Activated CD8-positive, alpha-beta T cell treated with anti-CD3 and anti-CD28 coated beads for 36 hours (primary cell): Measurements from ENCODE around the gene ITGA4. TPM values are rescaled to one million over a fixed set of nuclear protein-coding genes. Genes with fewer than 3 reads are reported as not detected.
A peak's percentile ranks its signal among the peaks of the same experiment; 100 is the strongest.

ENCODE experiments used
- ATAC-seq: fragments of 200-7000 bp; cut with Tn5 transposase; one replicate; pipeline ENCODE4 v1.10.0; 2021; ENCODE audit warnings: mild to moderate bottlenecking, moderate library complexity
- CTCF ChIA-PET: fragments of 350-600 bp; sonication (Branson Sonifier 250); formaldehyde crosslinking; loops from one replicate; lab custom pipeline; 2021; ENCODE audit warnings: antibody characterized with exemption; lab: Charles Lee
- POLR2A ChIA-PET: fragments of 350-600 bp; sonication (Branson Sonifier 250); formaldehyde crosslinking; loops from one replicate; lab custom pipeline; 2021; ENCODE audit warnings: antibody characterized with exemption; lab: Charles Lee
- DNase-seq: peaks from one replicate; pipeline ENCODE4 v3.0.0-alpha.2; 2020
- H3K27ac Mint-ChIP-seq: one replicate; pipeline ENCODE4 v1.8.0; 2021; ENCODE audit warnings: mild to moderate bottlenecking, mixed read lengths
- H3K27me3 Mint-ChIP-seq: one replicate; pipeline ENCODE4 v1.8.0; 2021; ENCODE audit warnings: mixed read lengths
- H3K36me3 Mint-ChIP-seq: one replicate; pipeline ENCODE4 v1.8.0; 2021; ENCODE audit warnings: low read depth, mixed read lengths
- H3K4me1 Mint-ChIP-seq: one replicate; pipeline ENCODE4 v1.8.0; 2021; ENCODE audit warnings: low read depth, mixed read lengths
- H3K4me3 Mint-ChIP-seq: one replicate; pipeline ENCODE4 v1.8.0; 2021; ENCODE audit warnings: mild to moderate bottlenecking, moderate library complexity, mixed read lengths
- H3K9me3 Mint-ChIP-seq: one replicate; pipeline ENCODE4 v1.8.0; 2021; ENCODE audit warnings: mixed read lengths
- intact Hi-C: fragments of 100-400 bp; cut with micrococcal nuclease; formaldehyde crosslinking; loops from one replicate; pipeline ENCODE4 v1.10.0; 2022
- total RNA-seq, 2 experiments: library from RNA; stranded (reverse); gene quantifications; one replicate each; pipeline ENCODE4 v1.2.3, GENCODE V29; 2021
- TF ChIP-seq, protein P1 (sequence below): fragments of 200-600 bp; IDR thresholded peaks from one replicate; pipeline ENCODE4 v1.8.0; 2022; ENCODE audit warnings: antibody characterized with exemption, mild to moderate bottlenecking

The ITGA4 gene
- total RNA-seq, 2 experiments from 2014 or later, result 61.6 to 64.5 TPM

- ChIA-PET POLR2A (no interaction called here), CTCF (interaction anchor here (0.7 to 5.5 kb wide), 5 partner anchors 8 to 354 kb away, joined by 3 to 43 read pairs (median 4); no protein-coding TSS in a partner anchor)
- H3K27me3 Mint-ChIP-seq, result no peaks in the 10 kb centered on the region
- H3K4me3 Mint-ChIP-seq, result peak overlapping the region; percentile 92
- no peaks in the 10 kb centered on the region for H3K9me3 Mint-ChIP-seq
- H3K27ac Mint-ChIP-seq, result peak overlapping the region; percentile 93
- TF ChIP-seq, protein P1, sequence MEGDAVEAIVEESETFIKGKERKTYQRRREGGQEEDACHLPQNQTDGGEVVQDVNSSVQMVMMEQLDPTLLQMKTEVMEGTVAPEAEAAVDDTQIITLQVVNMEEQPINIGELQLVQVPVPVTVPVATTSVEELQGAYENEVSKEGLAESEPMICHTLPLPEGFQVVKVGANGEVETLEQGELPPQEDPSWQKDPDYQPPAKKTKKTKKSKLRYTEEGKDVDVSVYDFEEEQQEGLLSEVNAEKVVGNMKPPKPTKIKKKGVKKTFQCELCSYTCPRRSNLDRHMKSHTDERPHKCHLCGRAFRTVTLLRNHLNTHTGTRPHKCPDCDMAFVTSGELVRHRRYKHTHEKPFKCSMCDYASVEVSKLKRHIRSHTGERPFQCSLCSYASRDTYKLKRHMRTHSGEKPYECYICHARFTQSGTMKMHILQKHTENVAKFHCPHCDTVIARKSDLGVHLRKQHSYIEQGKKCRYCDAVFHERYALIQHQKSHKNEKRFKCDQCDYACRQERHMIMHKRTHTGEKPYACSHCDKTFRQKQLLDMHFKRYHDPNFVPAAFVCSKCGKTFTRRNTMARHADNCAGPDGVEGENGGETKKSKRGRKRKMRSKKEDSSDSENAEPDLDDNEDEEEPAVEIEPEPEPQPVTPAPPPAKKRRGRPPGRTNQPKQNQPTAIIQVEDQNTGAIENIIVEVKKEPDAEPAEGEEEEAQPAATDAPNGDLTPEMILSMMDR, result no peak
- peaks cover 53% of the 10 kb centered on the region for H3K4me1 Mint-ChIP-seq
- peaks cover 54% of the 10 kb centered on the region for H3K36me3 Mint-ChIP-seq
- no peak for ATAC-seq
- intact Hi-C loops, result loop anchor here (2.0 to 5.0 kb wide), 3 partner anchors 332 to 477 kb away; partner anchors contain the start of gene UBE2E3
- no peak for DNase-seq
These were observed 2.4 kb downstream of the ITGA4 start for GRCh38 chr2:181459621-181460021.

- H3K4me1 Mint-ChIP-seq, result peaks cover 50% of the 10 kb centered on the region
- peaks cover 63% of the 10 kb centered on the region for H3K36me3 Mint-ChIP-seq
These were observed 4.1 kb downstream of the ITGA4 start for GRCh38 chr2:181461056-181461997.

DNA sequence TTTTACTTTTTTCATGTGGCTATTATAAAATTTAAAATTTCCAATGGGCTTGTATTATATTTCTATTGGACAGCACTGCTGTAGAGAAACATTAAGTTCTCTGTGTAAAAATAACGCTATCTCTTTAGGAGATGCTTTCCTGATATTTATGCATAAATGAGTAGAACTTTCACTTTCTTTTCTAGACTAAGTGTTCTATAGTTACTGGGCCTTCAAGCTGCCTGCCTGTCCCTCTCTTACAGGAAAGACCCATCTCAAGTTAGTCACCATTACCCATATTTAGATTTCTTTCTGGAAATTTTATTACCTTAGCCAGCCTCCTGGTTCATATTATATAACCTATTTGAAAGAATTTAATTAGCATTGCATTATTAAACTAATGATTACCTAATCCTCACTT lies 4.8 kb downstream of the ITGA4 start:
- DNase-seq (peak; percentile 39), ATAC-seq (peak; percentile 28)
- POLR2A ChIA-PET, result interaction anchor here (1.2 kb wide), 1 partner anchor 8 kb away, joined by 3 read pairs; no protein-coding TSS in a partner anchor
- Mint-ChIP-seq H3K4me1 (peaks cover 50% of the 10 kb centered on the region), H3K27me3 (no peaks in the 10 kb centered on the region), H3K9me3 (no peaks in the 10 kb centered on the region), H3K36me3 (peaks cover 63% of the 10 kb centered on the region), H3K27ac (peak overlapping the region; percentile 59), H3K4me3 (peak overlapping the region; percentile 42)
- CTCF ChIA-PET, result interaction anchor here (1.6 kb wide), 1 partner anchor 357 kb away, joined by 7 read pairs; no protein-coding TSS in a partner anchor
- TF ChIP-seq, protein P1, result no peak
- intact Hi-C loops, result no loop called here

More at GRCh38 chr2:181461056-181461997, 4.1 kb downstream of the ITGA4 start:
- Mint-ChIP-seq H3K9me3 (no peaks in the 10 kb centered on the region), H3K27me3 (no peaks in the 10 kb centered on the region), H3K4me3 (peak overlapping the region; percentile 92), H3K27ac (peak overlapping the region; percentile 93)
- ChIA-PET POLR2A (interaction anchor here (0.9 to 1.2 kb wide), 2 partner anchors 9 to 15 kb away, joined by 3 read pairs; no protein-coding TSS in a partner anchor), CTCF (interaction anchor here (0.8 to 1.6 kb wide), 2 partner anchors 11 to 356 kb away, joined by 3 to 7 read pairs; no protein-coding TSS in a partner anchor)
- TF ChIP-seq, protein P1, result no peak
- intact Hi-C loops, result loop anchor here (2.0 kb wide), 1 partner anchor 355 kb away; no protein-coding TSS in a partner anchor
- DNase-seq (peak; percentile 28), ATAC-seq (peak; percentile 6)

- no peaks in the 10 kb centered on the region for H3K27me3 Mint-ChIP-seq
- CTCF ChIA-PET, result interaction anchor here (1.8 kb wide), 1 partner anchor 359 kb away, joined by 4 read pairs; no protein-coding TSS in a partner anchor
- no peaks in the 10 kb centered on the region for H3K9me3 Mint-ChIP-seq
- ATAC-seq (no peak), DNase-seq (no peak)
- H3K4me1 Mint-ChIP-seq, result peaks cover 65% of the 10 kb centered on the region
- H3K27ac Mint-ChIP-seq, result peak overlapping the region; percentile 59
- intact Hi-C loops, result no loop called here
- H3K36me3 Mint-ChIP-seq, result peaks cover 69% of the 10 kb centered on the region
- POLR2A ChIA-PET, result interaction anchor here (1.0 kb wide), 1 partner anchor 23 kb away, joined by 6 read pairs; no protein-coding TSS in a partner anchor
- H3K4me3 Mint-ChIP-seq, result peak overlapping the region; percentile 42
- TF ChIP-seq, protein P1, result no peak
These were observed 6.4 kb downstream of the ITGA4 start for GRCh38 chr2:181463588-181463987.
